RKO (cell line): ENCODE data around the gene DDA1.
"Not testable (repeated sequence)": the region's sequence is repeated elsewhere in the genome, so short reads cannot be mapped to it uniquely, and the experiment has no call there.

ENCODE experiments used
- DNase-seq: peaks from one replicate; pipeline ENCODE4 v3.0.0-alpha.2; 2016; ENCODE audit warnings: low spot score

The DDA1 gene

DNA sequence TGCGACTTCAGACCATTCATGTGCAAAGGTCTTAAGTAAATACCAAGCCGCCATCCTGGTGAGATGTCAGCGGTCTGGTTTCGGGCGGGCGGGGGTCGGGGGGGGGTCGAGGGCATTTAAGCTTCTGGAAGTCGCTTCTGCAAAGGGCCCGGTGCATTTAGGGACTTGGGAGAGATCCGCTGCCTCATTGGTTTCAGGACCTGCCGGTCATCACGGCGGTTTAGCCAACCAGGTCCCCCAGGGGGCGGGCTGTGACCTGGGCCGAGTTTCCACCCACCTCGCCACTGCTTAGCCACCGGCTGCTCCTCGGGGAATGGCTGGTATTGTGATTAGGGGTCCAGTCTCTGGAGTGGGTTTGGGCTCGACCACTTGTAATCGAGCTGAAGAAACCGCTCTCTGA lies 19.9 kb upstream of the DDA1 start:
- no peak for DNase-seq

DNA sequence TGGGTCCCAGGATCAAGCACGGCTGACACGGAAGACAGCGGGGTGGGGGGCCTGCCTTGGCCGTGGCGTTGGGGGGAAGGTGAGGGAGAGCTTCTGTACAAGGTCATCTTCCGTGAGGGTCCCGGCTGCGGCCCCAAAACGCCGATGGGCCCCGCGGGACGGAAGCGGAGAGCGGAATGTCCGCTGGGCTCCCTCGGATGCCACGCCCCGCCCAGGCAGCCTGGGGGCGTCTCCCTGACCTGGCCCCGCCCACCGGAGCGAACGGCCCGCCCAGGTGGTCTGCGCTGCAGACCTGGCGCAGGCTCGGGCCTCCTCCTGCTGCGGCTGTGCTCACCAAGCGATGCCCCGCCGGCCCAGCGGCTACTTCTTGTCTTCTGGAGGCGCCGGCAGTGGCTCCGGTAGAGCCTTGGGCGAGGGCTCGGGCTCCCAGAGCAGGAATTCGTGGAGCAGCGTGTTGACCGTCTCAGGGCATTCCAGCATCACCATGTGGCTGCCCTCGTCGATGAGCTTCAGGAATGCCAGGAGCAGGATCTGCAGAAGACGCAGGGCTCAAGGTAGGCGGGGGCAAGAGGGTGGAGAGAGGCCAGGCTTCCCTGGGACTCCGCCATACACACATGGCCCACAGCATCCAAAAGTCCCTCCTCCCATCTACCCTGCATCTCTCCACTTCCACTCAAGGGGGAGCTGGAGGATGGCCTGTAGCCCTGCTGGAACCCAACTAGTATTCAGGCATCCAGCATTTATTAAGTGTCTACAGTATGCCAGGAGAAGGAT lies 16.9 kb upstream of the DDA1 start:
- DNase-seq = peak; percentile 92

DNA sequence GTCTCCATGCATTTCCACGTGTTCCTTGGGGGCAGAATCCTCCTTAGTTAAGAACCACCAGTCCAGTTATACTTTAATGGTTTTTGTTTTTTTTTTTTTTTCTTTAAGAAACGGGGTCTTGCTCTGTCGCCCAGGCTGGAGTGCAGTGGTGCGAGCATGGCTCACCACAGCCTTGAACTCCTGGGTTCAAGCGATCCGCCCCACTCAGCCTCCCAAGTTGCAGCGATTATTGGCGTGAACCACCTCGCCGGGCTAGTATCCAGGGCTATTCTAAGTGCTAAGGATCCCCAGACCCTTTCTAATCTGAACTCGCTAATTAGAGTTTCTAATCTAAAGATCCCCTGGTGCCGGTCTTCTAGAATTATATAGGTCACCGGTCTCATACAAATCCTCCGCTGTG lies 15.8 kb upstream of the DDA1 start:
- DNase-seq = no peak

DNA sequence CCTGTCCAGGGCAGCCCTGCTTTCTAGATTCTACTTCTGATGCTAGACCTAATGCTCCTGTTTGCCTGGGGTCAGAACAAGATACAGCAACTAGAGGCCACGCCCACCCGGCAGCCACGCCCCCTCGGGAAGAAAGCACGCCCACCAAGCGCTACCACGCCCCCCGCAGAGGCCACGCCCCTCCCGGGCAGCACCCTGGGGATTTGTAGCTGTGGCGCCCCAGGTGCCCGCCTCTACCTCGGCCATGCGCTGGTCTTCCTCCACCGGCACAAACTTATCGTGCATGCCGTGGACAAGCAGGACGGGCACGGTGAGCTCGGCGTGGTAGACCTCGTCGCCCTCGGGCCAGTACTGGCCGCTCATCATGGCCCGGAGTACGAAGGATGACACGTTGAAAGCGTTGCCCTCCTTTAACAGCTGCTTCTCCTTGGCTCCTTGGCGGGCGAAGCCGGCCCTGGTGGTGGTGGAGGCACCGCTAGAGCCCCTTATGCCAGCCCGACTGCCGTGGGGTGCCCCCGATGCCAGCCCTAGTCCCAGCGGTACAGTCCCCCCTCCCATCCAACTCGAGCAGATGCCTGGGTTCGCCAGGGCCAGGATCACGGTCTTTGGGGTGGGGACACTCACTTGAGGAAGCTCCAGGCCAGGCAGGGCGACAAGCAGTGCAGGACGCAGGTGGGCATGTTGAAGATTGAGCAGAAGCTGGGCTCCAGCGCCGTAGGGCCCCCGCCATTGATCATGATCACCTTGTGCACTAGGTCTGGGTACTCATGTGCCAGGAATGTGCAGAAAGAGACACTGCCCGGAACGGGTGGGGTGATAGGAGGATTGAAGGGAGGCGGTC lies 15.1 kb upstream of the DDA1 start:
- peak; percentile 53 for DNase-seq

DNA sequence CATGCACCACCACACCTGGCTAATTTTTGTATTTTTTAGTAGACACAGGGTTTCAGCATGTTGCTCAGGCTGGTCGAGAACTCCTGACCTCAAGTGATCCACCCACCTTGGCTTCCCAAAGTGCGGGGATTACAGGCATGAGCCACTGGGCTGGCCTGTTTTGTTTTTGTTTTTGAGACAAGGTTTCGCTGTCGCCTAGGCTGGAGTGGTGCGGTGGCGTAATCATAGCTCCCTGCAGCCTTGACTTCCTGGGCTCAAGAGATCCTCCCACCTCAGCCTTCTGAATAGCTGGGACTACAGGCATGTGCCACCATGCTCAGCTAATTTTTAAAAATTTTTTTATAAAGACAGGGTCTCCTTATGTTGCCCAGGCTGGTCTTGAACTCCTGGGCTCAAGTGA lies 13.8 kb upstream of the DDA1 start:
- not testable (repeated sequence) for DNase-seq

DNA sequence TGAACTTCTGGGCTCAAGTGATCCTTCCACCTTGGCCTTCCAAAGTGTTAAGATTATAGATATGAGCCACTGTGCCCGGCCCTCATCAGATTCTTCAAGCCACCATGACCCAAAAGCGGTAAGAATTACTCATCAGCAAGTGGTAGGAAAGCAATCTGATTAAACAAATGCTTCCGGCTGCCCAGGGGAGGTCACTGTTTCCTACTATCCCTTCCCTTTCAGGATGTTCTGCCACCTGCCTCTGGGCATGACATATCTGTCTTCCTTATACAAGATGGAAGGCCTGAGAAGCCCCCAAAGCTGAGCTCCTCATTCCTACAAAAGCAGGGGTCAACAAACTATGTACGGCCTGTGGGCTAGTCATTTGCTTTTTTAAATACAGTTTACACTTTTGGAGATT lies 13.1 kb upstream of the DDA1 start:
- DNase-seq = peak; percentile 90

DNA sequence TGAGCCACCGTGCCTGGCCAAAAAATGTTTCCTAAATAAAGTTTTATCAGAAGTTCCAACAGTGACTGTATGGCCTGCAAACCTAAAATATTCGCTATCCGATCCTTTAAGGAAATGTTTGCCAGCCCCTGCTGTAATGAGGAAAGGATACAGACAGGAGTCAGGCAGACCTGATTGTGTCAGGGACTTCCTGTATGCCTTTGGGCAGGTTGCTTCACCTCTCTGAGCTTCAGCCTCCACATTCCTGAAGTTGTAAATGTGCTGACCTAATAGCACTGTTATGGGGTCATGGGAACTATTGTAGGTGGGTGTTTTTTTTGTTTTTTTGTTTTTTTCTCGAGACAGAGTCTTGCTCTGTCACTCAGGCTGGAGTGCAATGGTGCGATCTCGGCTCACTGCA lies 12.4 kb upstream of the DDA1 start:
- no peak for DNase-seq

DNA sequence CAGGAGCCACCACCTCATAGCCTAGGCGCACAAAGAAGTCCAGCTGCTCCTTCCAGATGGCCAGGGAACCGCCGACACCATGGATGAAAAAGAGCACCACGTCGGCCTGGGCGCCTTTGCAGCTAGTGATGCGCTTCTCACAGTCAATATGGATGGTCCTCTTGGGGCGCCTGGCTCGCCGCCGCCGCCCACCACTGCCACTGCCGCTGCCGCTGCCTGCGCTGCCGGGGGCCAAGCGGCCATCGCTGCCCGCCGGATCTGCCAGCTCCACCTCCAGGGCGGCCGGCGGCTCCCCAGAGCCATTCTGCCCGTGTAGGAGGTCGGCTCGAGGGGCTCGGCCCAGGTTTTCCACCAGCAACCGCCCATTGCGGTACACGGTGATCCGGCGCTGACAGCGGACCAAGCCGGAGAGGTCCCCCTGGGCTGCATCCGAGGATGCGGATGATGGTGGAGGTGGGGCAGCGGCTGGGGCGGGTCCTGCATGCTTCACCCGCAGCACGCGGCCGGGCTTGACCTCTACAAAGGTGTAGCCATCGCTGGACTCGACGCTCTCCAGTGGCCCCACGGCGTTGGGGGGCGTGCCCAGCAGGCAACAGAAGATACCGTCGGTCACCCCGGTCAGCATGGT lies 8.3 kb upstream of the DDA1 start:
- DNase-seq = no peak

DNA sequence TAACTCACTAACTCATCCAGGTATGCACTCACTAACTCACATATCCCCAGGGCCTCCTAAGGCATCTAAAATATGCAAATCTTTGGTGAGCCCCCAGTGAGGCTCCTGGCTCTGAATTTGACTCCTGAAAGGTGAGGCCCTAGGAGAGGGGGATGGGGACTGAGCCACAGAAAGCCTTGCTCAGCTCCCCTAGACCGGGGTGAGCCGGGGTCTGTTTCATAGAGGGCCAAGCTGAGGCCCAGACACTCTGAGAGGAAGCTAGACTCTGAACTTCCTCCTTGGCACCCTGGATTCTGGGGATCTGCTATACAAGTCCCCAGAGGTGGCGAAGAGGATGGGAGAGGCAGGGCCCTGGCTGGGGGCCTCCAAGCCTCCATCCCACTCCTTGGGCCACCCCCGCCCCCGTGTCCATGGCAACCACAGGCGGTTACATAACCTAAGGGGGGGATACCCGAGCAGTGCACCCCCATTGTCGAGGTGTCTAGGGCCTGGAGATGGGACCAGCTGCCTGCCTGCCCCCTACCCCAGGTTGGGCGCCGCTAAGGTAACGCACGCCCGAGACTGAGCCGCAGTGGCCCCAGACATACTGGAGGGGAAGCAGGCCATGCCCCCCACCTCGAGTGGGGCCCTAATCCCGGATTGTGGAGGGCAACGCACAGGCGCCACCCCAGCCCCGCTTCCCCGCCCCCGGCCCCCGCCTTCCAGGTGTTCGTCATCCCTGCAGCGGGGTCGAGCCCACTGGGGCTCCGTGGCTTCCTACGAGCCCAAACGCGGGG lies 6.8 kb upstream of the DDA1 start:
- no peak for DNase-seq

DNA sequence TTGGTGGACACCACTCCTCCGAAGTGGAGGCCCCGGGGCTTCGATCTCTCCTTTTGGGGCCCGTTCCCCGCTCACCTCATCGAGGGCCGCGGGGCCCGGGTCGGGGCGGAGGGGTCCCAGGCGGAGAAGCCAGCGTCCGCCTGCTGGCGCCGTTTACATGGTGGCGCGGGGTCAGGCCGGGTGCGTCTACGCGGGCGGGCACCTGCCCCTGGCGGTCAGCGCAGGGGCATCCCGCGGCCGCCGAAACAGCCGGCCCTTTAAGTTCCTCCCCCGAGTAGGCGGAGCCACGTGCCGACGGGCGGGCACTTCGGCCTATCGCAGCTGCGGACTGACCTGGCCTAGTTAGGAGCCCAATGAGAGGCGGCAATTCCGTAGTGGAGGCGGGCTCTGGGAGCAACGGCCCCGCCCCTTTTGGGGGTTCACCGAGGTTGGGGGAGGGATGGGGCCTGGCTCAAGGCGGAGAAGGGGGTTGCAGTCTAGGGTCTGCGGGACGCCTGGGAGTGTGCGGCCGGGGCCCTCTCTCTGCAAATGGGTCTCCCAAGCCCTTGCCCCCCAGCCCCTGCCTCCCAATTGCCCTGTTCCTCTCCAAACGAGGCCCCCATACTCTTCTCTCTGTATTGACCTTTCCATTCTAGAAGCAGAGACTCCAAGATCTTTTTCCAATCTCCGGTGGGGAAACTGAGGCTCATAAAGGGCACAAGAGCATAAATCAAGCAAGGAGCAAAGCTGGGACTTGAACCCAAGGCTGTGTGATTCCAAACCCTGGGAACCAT lies 6.0 kb upstream of the DDA1 start, which contains the start of gene ABHD8:
Gene ABHD8, minus strand, starts transcription at position 259 of the 773 bp plus-strand sequence. CDS start 1,809 bp downstream, outside the sequence.
- DNase-seq = peak; percentile 93

DNA sequence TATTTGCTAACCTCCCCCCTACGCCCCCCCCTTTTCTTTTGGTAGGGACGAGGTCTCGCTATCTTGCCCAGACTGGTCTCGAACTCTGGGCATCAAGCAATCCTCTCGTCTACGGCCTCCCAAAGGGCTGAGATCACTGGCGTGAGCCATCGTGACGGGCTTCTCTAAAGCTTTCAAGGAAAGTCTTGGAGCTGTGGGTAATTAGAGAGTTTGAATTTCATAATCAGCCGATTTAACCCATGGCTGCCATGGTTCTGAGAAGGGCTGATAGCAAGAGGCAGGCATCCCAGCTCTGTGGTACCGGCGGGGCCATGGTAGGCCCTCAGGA lies 5.5 kb upstream of the DDA1 start:
- no peak for DNase-seq

DNA sequence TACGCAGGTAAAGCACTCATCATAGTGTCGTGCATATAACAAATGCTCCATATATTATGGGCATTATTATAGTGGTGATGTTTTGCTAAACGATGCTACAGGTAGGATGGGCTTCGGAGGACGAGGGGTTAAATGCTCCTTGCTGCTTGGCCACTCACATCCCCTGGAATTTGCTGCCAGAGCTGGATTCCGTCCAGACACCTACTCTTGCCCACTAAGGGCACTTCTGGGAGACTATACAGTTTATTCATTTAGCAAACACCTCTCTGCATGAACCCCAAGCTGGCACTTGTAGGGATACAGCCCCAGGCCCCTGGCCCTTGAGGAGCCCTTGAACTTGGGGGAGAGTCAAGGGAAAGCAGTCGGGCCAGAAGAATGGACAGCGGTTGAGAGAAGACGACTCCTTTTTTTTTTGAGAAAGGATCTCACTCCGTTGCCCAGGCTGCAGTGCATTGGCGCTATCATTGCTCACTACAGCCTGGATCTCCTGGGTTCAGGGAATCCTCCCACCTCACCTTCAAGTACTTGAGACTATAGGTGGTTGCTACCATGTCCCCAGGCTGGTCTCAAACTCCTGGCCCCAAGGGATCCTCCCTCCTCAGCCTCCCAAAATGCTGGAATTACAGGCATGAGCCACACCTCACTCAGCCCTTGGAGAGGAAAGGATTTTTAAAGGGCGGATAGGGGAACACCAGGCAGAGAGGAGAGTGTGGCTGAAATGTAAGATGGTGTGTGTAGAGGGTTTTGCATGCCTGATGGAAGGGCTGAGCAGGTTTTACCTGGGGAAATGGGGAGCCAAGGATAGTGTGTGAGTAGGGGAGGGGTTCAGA lies 4.8 kb upstream of the DDA1 start:
- DNase-seq = no peak

DNA sequence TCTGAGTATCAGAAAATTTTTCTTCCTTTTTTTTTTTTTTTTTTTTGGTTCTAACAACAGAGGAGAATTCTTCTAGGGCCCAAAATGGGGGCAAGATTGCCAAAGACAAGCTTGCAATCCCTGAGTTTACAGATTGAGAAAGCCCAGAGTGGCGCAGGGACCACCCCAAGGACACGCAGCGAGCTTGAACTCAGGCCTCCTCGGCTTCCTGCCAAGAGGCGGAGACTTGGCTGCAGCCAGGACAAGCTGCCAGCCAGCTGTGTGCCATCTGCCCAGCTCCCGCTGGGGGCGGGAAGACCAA lies 4.2 kb upstream of the DDA1 start:
- no peak for DNase-seq

DNA sequence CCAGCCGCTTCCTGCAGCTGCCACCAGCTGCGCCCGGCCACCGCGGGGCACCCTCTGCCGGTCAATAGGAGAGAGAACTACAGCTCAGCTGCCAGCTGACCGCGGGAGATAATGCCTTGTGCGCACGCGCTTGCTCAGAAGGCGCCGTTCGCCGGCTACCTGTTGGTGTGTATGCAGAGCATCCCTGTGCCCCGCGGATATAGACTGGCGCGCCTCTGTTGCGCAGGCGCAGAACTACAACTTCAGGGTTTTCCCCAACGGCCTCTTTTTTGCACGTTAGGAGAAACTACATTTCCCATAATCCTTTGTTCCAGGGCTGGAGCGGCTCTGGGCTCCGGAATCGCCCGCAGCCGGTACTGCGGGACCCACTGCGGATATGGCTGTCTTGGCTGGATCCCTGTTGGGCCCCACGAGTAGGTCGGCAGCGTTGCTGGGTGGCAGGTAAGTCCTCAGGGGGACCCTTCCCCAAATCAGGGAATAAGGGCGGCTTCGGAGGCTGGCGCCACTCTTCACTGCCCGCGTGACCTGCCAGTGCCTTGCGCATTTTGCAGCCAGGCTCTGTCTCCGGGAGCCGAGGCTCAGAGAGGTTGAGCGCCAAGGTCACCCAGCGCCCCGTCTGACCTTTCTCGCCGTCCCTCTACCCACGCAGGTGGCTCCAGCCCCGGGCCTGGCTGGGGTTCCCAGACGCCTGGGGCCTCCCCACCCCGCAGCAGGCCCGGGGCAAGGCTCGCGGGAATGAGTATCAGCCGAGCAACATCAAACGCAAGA lies 3.7 kb upstream of the DDA1 start, which contains the start of gene MRPL34:
Gene MRPL34, plus strand, starts transcription at position 356 of the 768 bp plus-strand sequence. Its CDS starts 21 bp downstream, at position 377.
- DNase-seq = peak; percentile 99

DNA sequence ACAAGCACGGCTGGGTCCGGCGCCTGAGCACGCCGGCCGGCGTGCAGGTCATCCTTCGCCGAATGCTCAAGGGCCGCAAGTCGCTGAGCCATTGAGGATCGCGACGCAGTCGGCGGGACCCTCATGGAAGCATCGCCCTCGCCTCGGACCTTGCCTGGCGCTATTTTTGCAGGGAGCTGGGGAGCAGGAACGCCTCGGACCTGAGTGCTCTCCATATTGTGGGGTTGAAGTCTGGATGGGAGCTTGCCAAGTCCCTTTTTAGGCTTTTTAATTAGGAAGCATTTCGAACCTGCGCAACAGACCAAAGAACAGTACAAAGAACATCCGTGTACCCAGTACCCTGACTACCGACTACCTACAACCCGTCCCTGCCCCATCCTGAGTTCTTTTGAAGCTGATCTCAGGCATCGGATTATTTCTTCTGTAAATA lies 3.1 kb upstream of the DDA1 start:
- DNase-seq = peak; percentile 37

DNA sequence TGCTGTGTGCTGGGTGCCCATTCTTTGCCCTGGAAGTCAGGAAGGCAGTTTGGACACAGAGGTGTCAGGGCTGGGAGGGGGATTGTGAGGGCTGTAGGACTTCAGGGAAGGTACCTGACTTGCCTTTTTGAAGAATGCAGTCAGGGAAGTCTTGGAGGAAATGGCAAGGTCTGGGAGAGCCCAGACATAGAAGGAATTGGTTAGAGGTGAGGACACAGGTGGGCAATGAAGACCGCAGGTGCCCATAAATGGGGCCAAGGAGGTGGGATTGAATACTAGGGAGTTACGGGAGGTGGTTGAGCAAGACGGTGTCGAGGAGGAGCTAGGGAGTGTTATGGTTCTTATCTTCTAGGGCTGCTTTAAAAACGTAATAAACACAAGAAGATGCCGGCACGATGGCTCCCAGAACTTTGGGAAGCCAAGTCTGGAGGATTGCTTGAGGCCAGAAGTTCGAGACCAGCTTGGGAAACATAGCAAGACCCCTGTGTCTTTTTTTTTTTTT lies 1.4 kb upstream of the DDA1 start:
- no peak for DNase-seq

DNA sequence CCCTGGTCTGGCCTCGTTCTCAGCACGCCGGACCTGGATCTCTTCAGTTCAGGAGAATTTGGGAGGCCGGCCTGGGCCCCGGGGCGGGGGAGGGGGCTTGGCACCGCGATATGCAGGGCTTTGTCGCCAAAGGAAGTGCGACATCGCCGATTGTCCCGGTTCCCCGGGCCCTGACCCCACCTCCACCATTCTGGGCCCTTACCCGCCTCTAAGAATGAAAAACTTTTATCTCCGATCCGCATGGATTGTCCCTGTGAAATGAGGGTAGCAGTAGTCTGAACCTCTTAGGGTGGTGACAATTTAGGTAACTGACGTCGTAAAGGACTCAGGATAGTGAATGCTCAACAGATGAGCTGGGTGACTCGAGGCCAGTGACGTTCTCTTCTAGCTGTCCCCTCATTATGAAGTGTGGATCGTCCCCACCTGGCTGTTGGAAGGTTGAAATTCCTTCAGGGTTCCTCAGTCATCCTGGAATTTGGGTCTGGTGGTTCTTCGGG lies 650 bp downstream of the DDA1 start:
- DNase-seq = peak; percentile 51

DNA sequence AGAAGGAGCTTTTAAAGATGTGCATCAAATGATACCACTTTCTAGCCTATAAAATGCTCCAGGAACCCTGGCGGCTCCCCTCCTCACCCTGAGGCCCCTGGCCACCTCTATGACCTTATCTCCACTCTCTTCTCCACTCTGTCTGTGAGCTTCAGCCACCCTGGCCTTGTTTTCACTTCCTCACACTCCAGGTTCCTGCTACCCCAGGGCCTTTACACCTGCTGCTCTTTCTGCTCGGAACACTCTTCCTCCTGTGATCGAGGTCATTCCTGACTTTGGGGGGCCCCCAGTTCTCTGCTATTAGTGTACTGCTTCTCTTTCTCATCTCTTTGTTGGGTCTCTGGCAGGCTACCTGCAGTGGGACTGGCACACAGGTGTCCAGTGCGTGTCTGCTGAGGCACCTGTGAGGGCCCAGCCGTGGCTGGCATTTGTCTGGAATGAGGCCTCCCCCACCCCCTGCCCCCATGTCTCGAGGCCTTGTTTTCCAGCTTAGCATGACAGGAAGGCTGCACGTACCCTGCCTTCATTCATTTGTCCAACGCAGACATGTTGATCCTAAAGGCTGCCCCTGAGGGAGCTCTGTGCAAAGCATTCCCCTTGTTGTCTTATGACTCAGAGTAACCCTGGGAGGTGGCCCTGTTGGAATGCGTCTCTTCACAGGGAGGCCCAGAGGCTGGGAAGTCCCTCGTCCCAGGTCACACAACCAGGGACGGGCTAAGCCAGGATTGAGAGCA lies 2.3 kb downstream of the DDA1 start:
- no peak for DNase-seq
